Measurements from ENCODE around the gene ZFAND2A. TPM values are rescaled to one million over a fixed set of nuclear protein-coding genes. Genes with fewer than 3 reads are reported as not detected.

Gene ZFAND2A
- total and polyA plus RNA-seq, 2 of the 8 experiments (the other 6 are each of a cell fraction or from before 2014, with no cell fraction given), result 16.6 to 20.3 TPM

DNA sequence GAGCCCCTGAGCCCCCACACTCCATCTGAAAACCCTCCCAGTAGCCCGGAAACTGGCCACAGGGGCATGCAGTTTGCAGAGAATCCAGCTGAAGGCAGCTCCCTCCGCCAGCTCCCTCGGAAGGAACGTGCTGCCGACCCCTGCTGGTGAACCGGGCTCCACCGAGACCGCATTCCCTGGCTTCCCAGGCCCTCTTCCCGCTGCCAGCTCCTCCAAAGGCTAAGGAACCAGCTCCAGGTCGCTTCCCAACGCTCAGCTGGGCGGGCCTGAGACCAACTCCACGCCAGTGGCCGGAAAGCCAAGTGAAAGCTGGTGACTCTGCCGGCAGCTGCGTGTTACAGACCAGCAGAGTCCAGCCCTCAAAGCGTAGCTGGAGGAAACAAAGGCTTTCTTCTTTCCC lies 36.3 kb downstream of the ZFAND2A start (continued):
- no peak for TF ChIP-seq SP4 (IDR thresholded peaks at IDR 0.05; ENCODE audit: low read length)
- 0 out of 4 replicates have a peak, but pooled peaks of 1 of the 2 experiments have one; percentile 23 for TF ChIP-seq SIN3A (conservative IDR thresholded peaks at IDR 0.05 in 1 of 2, IDR thresholded peaks at IDR 0.05 in 1 of 2; ENCODE audit: low read depth in 1 of 2, low read length in 2 of 2)
- peak; percentile 24 for TF ChIP-seq ASH2L (IDR thresholded peaks at IDR 0.05; ENCODE audit: low read length)
- peak; percentile 46 for TF ChIP-seq TAF7 (optimal IDR thresholded peaks at IDR 0.05; ENCODE audit: borderline replicate concordance, low read depth, low read length)
- TF ChIP-seq GABPA (IDR thresholded peaks at IDR 0.05; ENCODE audit: borderline replicate concordance, insufficient read depth, low read length), result peak; percentile 83; the same call in 1 of the 2 replicates
- TF ChIP-seq TAF1 (IDR thresholded peaks at IDR 0.05; ENCODE audit: low read depth, low read length), result 0 out of 2 replicates have a peak, but pooled peaks have one; percentile 29
- no peak for TF ChIP-seq GTF2F1 (IDR thresholded peaks at IDR 0.05; ENCODE audit: borderline replicate concordance, low read depth, low read length)
- TF ChIP-seq TEAD4 (IDR thresholded peaks at IDR 0.05; ENCODE audit: low read depth, low read length), result peak; percentile 76; the same call in 1 of the 2 replicates
